Sciatic nerve (tissue), 1 donor: Measurements from ENCODE around the gene SF3B4. TPM values are rescaled to one million over a fixed set of nuclear protein-coding genes. Genes with fewer than 3 reads are reported as not detected.

Source experiments
- total RNA-seq: library from RNA; stranded (reverse); fragmentation: NEBNext Ultra II Directional; extraction: Animal tissue kit (Norgen Biotek cat#: 25700); gene quantifications from one replicate; pipeline ENCODE4 v1.2.1, GENCODE V29; 2021
- donor health status: DM: no; HTN: no; CAD: no.

The SF3B4 gene
- total RNA-seq, 1 donor from 2014 or later = 32.7 TPM

Other genes with a start within 250 kb of the SF3B4 start
- gene FCGR1A, start 145.1 kb downstream of the SF3B4 start, total RNA-seq = 36.5 TPM
- 13.7 TPM for gene BOLA1, start 28.2 kb downstream of the SF3B4 start, total RNA-seq
- gene SV2A, start 10.0 kb downstream of the SF3B4 start, total RNA-seq = 1.7 TPM
- gene MTMR11, start 9.1 kb upstream of the SF3B4 start, total RNA-seq = 16.4 TPM
- gene OTUD7B, start 82.9 kb upstream of the SF3B4 start, total RNA-seq = 102 TPM
- gene VPS45, start 140.0 kb upstream of the SF3B4 start, total RNA-seq = 44.1 TPM
- gene PLEKHO1, start 222.1 kb upstream of the SF3B4 start, total RNA-seq = 53.4 TPM